Activated CD8-positive, alpha-beta T cell treated with anti-CD3 and anti-CD28 coated beads for 36 hours (primary cell): Measurements from ENCODE around the gene ZC3H8. TPM values are rescaled to one million over a fixed set of nuclear protein-coding genes. Genes with fewer than 3 reads are reported as not detected.
"Not testable (repeated sequence)": the region's sequence is repeated elsewhere in the genome, so short reads cannot be mapped to it uniquely, and the experiment has no call there.

Source experiments
- ATAC-seq: fragments of 200-7000 bp; cut with Tn5 transposase; one replicate; pipeline ENCODE4 v1.10.0; 2021; ENCODE audit warnings: mild to moderate bottlenecking, moderate library complexity
- CTCF ChIA-PET: fragments of 350-600 bp; sonication (Branson Sonifier 250); formaldehyde crosslinking; loops from one replicate; lab custom pipeline; 2021; ENCODE audit warnings: antibody characterized with exemption; lab: Charles Lee
- POLR2A ChIA-PET: fragments of 350-600 bp; sonication (Branson Sonifier 250); formaldehyde crosslinking; loops from one replicate; lab custom pipeline; 2021; ENCODE audit warnings: antibody characterized with exemption; lab: Charles Lee
- DNase-seq: peaks from one replicate; pipeline ENCODE4 v3.0.0-alpha.2; 2020
- H3K27ac Mint-ChIP-seq: one replicate; pipeline ENCODE4 v1.8.0; 2021; ENCODE audit warnings: mild to moderate bottlenecking, mixed read lengths
- H3K27me3 Mint-ChIP-seq: one replicate; pipeline ENCODE4 v1.8.0; 2021; ENCODE audit warnings: mixed read lengths
- H3K36me3 Mint-ChIP-seq: one replicate; pipeline ENCODE4 v1.8.0; 2021; ENCODE audit warnings: low read depth, mixed read lengths
- H3K4me1 Mint-ChIP-seq: one replicate; pipeline ENCODE4 v1.8.0; 2021; ENCODE audit warnings: low read depth, mixed read lengths
- H3K4me3 Mint-ChIP-seq: one replicate; pipeline ENCODE4 v1.8.0; 2021; ENCODE audit warnings: mild to moderate bottlenecking, moderate library complexity, mixed read lengths
- H3K9me3 Mint-ChIP-seq: one replicate; pipeline ENCODE4 v1.8.0; 2021; ENCODE audit warnings: mixed read lengths
- CTCF ChIP-seq: fragments of 200-600 bp; IDR thresholded peaks from one replicate; pipeline ENCODE4 v1.8.0; 2022; ENCODE audit warnings: antibody characterized with exemption, mild to moderate bottlenecking
- intact Hi-C: fragments of 100-400 bp; cut with micrococcal nuclease; formaldehyde crosslinking; loops from one replicate; pipeline ENCODE4 v1.10.0; 2022
- total RNA-seq, 2 experiments: library from RNA; stranded (reverse); gene quantifications; one replicate each; pipeline ENCODE4 v1.2.3, GENCODE V29; 2021

ZC3H8 gene
- total RNA-seq, 2 experiments from 2014 or later = 16.7 to 22.1 TPM

- H3K4me1 Mint-ChIP-seq = peaks cover 4% of the 10 kb centered on the region
These were observed 41.6 kb upstream of the ZC3H8 start for GRCh38 chr2:112296407-112296806.

GRCh38 chr2:112295407-112296078 is 40.7 kb upstream of the ZC3H8 start:
- TF ChIP-seq CTCF = no peak
- DNase-seq (no peak), ATAC-seq (no peak)
- H3K4me1 Mint-ChIP-seq = peaks cover 4% of the 10 kb centered on the region
- H3K27me3 Mint-ChIP-seq = no peaks in the 10 kb centered on the region
- H3K4me3 Mint-ChIP-seq = no peak overlapping the region
- ChIA-PET POLR2A (interaction anchor here (1.2 kb wide), 1 partner anchor 41 kb away, joined by 3 read pairs; the partner anchor contains the start of gene ZC3H8), CTCF (interaction anchor here (0.6 to 1.6 kb wide), 2 partner anchors 10 to 36 kb away, joined by 3 to 4 read pairs; no protein-coding TSS in a partner anchor)
- no peak overlapping the region for H3K27ac Mint-ChIP-seq
- intact Hi-C loops = no loop called here
- peaks cover 3% of the 10 kb centered on the region for H3K36me3 Mint-ChIP-seq
- H3K9me3 Mint-ChIP-seq = no peaks in the 10 kb centered on the region

More at GRCh38 chr2:112296407-112296806, 41.6 kb upstream of the ZC3H8 start:
- no peak overlapping the region for H3K4me3 Mint-ChIP-seq
- POLR2A ChIA-PET = no interaction called here
- ATAC-seq (no peak), DNase-seq (no peak)
- CTCF ChIA-PET = interaction anchor here (1.6 kb wide), 1 partner anchor 37 kb away, joined by 4 read pairs; no protein-coding TSS in a partner anchor
- H3K9me3 Mint-ChIP-seq = no peaks in the 10 kb centered on the region
- no peak overlapping the region for H3K27ac Mint-ChIP-seq
- H3K36me3 Mint-ChIP-seq = peaks cover 6% of the 10 kb centered on the region
- no peaks in the 10 kb centered on the region for H3K27me3 Mint-ChIP-seq
- no peak for TF ChIP-seq CTCF
- intact Hi-C loops = no loop called here

- Mint-ChIP-seq H3K27me3 (no peaks in the 10 kb centered on the region), H3K36me3 (no peaks in the 10 kb centered on the region), H3K27ac (no peak overlapping the region), H3K4me3 (no peak overlapping the region), H3K9me3 (no peaks in the 10 kb centered on the region), H3K4me1 (peaks cover 8% of the 10 kb centered on the region)
- ATAC-seq (no peak), DNase-seq (no peak)
- intact Hi-C loops = no loop called here
- ChIA-PET CTCF (no interaction called here), POLR2A (no interaction called here)
- no peak for TF ChIP-seq CTCF
These were observed 39.0 kb upstream of the ZC3H8 start for GRCh38 chr2:112293636-112294401.

GRCh38 chr2:112290648-112291047 is 35.8 kb upstream of the ZC3H8 start:
- H3K27ac Mint-ChIP-seq = no peak overlapping the region
- no peak overlapping the region for H3K4me3 Mint-ChIP-seq
- no peaks in the 10 kb centered on the region for H3K9me3 Mint-ChIP-seq
- ATAC-seq (no peak), DNase-seq (no peak)
- H3K27me3 Mint-ChIP-seq = no peaks in the 10 kb centered on the region
- H3K4me1 Mint-ChIP-seq = peaks cover 3% of the 10 kb centered on the region
- no peaks in the 10 kb centered on the region for H3K36me3 Mint-ChIP-seq
- no peak for TF ChIP-seq CTCF
- ChIA-PET CTCF (no interaction called here), POLR2A (no interaction called here)
- intact Hi-C loops = no loop called here

- no peaks in the 10 kb centered on the region for H3K27me3 Mint-ChIP-seq
- no peaks in the 10 kb centered on the region for H3K36me3 Mint-ChIP-seq
- ChIA-PET POLR2A (no interaction called here), CTCF (no interaction called here)
- no peak overlapping the region for H3K4me3 Mint-ChIP-seq
- ATAC-seq = no peak
- TF ChIP-seq CTCF = no peak
- DNase-seq = no peak
- no peak overlapping the region for H3K27ac Mint-ChIP-seq
- intact Hi-C loops = no loop called here
- peaks cover 3% of the 10 kb centered on the region for H3K4me1 Mint-ChIP-seq
- no peaks in the 10 kb centered on the region for H3K9me3 Mint-ChIP-seq
These were observed 35.2 kb upstream of the ZC3H8 start for GRCh38 chr2:112290088-112290487.

GRCh38 chr2:112283535-112283934 is 28.7 kb upstream of the ZC3H8 start:
- H3K27ac Mint-ChIP-seq, H3K27me3 Mint-ChIP-seq, H3K4me3 Mint-ChIP-seq, H3K36me3 Mint-ChIP-seq, H3K9me3 Mint-ChIP-seq, ATAC-seq, intact Hi-C loops, DNase-seq, POLR2A ChIA-PET, CTCF ChIA-PET: not testable (repeated sequence)
- H3K4me1 Mint-ChIP-seq = peaks cover 22% of the 10 kb centered on the region

- H3K27me3 Mint-ChIP-seq, H3K4me3 Mint-ChIP-seq, H3K27ac Mint-ChIP-seq, ATAC-seq, CTCF ChIA-PET, H3K36me3 Mint-ChIP-seq, intact Hi-C loops, H3K9me3 Mint-ChIP-seq, POLR2A ChIA-PET, DNase-seq: not testable (repeated sequence)
- H3K4me1 Mint-ChIP-seq = peaks cover 30% of the 10 kb centered on the region
These were observed 27.2 kb upstream of the ZC3H8 start for GRCh38 chr2:112282066-112282465.
